SIG-M5 treated with dmso at 0.1 percent for 504 hours (cell line): ENCODE results near the gene OR1E1.
"Not testable (repeated sequence)": the region's sequence is repeated elsewhere in the genome, so short reads cannot be mapped to it uniquely, and the experiment has no call there.

Experiments
- DNase-seq: peaks from one replicate; lab custom pipeline; 2025; ENCODE audit not compliant: unreplicated experiment; lab: John Stamatoyannopoulos, UW

OR1E1 gene

GRCh38 chr17:3398310-3398709 lies at the start of gene OR1E1:
TSS of gene OR1E1 (minus strand) at chr17:3398410. CDS start at chr17:3398410, 0 bp downstream.
- DNase-seq = no peak

GRCh38 chr17:3447625-3448024 lies 49.4 kb upstream of the OR1E1 start:
- DNase-seq = no peak

GRCh38 chr17:3440451-3440850 lies 42.2 kb upstream of the OR1E1 start:
- no peak for DNase-seq

GRCh38 chr17:3438368-3438767 lies 40.2 kb upstream of the OR1E1 start:
- DNase-seq = no peak

GRCh38 chr17:3433741-3434140 lies 35.5 kb upstream of the OR1E1 start, which contains the start of gene OR1E2:
TSS of gene OR1E2 (minus strand) at chr17:3433841. CDS start at chr17:3433841, 0 bp downstream.
- DNase-seq = no peak

GRCh38 chr17:3433215-3433614 lies 35.0 kb upstream of the OR1E1 start:
- DNase-seq = peak; percentile 44

- no peak for DNase-seq
Measured at GRCh38 chr17:3418222-3418621, 20.0 kb upstream of the OR1E1 start.

- DNase-seq = no peak
Measured at GRCh38 chr17:3415610-3416009, 17.4 kb upstream of the OR1E1 start.

- not testable (repeated sequence) for DNase-seq
Measured at GRCh38 chr17:3412216-3412615, 14.0 kb upstream of the OR1E1 start.

GRCh38 chr17:3411070-3411469 lies 12.9 kb upstream of the OR1E1 start, which contains the start of gene OR3A3:
TSS of gene OR3A3 (plus strand) at chr17:3411370.
- DNase-seq = no peak

GRCh38 chr17:3403856-3404255 lies 5.6 kb upstream of the OR1E1 start:
- DNase-seq = not testable (repeated sequence)

- DNase-seq = no peak
Measured at GRCh38 chr17:3401786-3402185, 3.6 kb upstream of the OR1E1 start.

- DNase-seq = no peak
Measured at GRCh38 chr17:3400055-3400454, 1.8 kb upstream of the OR1E1 start.

- not testable (repeated sequence) for DNase-seq
Measured at GRCh38 chr17:3397801-3398200, 409 bp downstream of the OR1E1 start.

GRCh38 chr17:3389791-3390190 lies 8.4 kb downstream of the OR1E1 start:
- DNase-seq = no peak

GRCh38 chr17:3385869-3386816 lies 12.1 kb downstream of the OR1E1 start, which contains the start of gene OR3A2:
TSS of gene OR3A2 (minus strand) at chr17:3386308.
- no peak for DNase-seq

GRCh38 chr17:3381957-3382356 lies 16.3 kb downstream of the OR1E1 start:
- DNase-seq = no peak

- no peak for DNase-seq
Measured at GRCh38 chr17:3378321-3378720, 19.9 kb downstream of the OR1E1 start.

GRCh38 chr17:3371167-3371566 lies 27.0 kb downstream of the OR1E1 start:
- not testable (repeated sequence) for DNase-seq
